Glutamatergic neuron (in vitro differentiated cells): ENCODE measurements around the gene RASAL2. TPM values are rescaled to one million over a fixed set of nuclear protein-coding genes. Genes with fewer than 3 reads are reported as not detected.

Source experiments
- DNase-seq: peaks from one replicate; pipeline ENCODE4 v3.0.0; 2022
- H3K27ac Mint-ChIP-seq: one replicate; pipeline ENCODE4 v1.8.0; 2020; ENCODE audit warnings: mild to moderate bottlenecking, mixed read lengths, inconsistent platforms; ENCODE audit not compliant: unreplicated experiment
- H3K27me3 Mint-ChIP-seq: one replicate; pipeline ENCODE4 v1.8.0; 2020; ENCODE audit warnings: mild to moderate bottlenecking, moderate library complexity, mixed read lengths, inconsistent platforms; ENCODE audit not compliant: unreplicated experiment
- H3K36me3 Mint-ChIP-seq: one replicate; pipeline ENCODE4 v1.8.0; 2020; ENCODE audit warnings: mild to moderate bottlenecking, mixed read lengths, inconsistent platforms; ENCODE audit not compliant: unreplicated experiment
- H3K4me1 Mint-ChIP-seq: one replicate; pipeline ENCODE4 v1.8.0; 2020; ENCODE audit warnings: mild to moderate bottlenecking, low read depth, mixed read lengths, inconsistent platforms; ENCODE audit not compliant: unreplicated experiment
- H3K4me3 Mint-ChIP-seq: one replicate; pipeline ENCODE4 v1.8.0; 2020; ENCODE audit warnings: mild to moderate bottlenecking, mixed read lengths, inconsistent platforms; ENCODE audit not compliant: unreplicated experiment
- H3K9me3 Mint-ChIP-seq: one replicate; pipeline ENCODE4 v1.8.0; 2020; ENCODE audit warnings: mild to moderate bottlenecking, moderate library complexity, mixed read lengths, inconsistent platforms; ENCODE audit not compliant: unreplicated experiment
- total RNA-seq: library from RNA; stranded (reverse); fragmentation: NEBNext Ultra II Directional; extraction: Animal tissue kit (Norgen Biotek cat#: 25700); gene quantifications from one replicate; pipeline ENCODE4 v1.2.1, GENCODE V29; 2021; ENCODE audit not compliant: unreplicated experiment
- TF ChIP-seq, protein P1 (sequence below): fragments of 200-600 bp; sonication (generic); IDR thresholded peaks from one replicate; pipeline ENCODE4 v1.5.0; 2021; ENCODE audit not compliant: partially characterized antibody, unreplicated experiment

The RASAL2 gene
- total RNA-seq, 1 donor from 2014 or later: 12.4 TPM

DNA sequence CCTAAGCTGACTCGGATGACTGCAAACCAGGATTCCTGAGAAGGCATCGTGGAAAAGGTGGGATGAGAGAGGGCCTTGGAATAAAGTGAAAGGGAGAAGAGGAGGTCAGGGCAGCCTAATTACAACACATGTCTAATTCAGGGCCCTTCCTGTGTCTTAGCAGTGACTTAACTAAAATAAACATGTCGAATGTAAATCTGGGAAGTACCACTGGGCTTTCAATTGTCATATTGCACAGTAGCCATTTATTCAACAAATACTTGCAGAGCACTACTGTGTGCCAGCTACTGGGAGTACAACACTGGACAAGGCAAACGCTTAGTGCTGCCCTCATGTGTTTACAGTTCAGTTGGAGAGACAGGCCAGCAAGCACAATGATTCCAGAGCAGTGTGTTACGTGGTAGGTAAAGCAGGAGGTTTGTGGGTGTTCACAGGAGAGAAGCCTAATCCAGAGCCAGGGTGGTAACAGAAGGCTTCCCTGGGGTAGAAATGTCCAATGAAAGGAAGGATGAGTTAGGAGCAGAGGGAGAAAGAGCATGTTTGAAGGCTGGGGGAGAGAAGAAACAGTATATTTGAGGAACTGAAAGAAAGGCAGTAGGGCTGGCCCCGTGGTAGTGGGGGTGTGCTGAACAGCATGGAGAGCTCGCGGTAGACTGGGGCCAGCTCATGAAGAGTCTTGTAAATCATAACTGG lies 38.0 kb upstream of the RASAL2 start:
- TF ChIP-seq, protein P1, sequence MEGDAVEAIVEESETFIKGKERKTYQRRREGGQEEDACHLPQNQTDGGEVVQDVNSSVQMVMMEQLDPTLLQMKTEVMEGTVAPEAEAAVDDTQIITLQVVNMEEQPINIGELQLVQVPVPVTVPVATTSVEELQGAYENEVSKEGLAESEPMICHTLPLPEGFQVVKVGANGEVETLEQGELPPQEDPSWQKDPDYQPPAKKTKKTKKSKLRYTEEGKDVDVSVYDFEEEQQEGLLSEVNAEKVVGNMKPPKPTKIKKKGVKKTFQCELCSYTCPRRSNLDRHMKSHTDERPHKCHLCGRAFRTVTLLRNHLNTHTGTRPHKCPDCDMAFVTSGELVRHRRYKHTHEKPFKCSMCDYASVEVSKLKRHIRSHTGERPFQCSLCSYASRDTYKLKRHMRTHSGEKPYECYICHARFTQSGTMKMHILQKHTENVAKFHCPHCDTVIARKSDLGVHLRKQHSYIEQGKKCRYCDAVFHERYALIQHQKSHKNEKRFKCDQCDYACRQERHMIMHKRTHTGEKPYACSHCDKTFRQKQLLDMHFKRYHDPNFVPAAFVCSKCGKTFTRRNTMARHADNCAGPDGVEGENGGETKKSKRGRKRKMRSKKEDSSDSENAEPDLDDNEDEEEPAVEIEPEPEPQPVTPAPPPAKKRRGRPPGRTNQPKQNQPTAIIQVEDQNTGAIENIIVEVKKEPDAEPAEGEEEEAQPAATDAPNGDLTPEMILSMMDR: no peak
- H3K27ac Mint-ChIP-seq: no peak overlapping the region
- H3K9me3 Mint-ChIP-seq: no peaks in the 10 kb centered on the region
- no peak for DNase-seq
- H3K36me3 Mint-ChIP-seq: no peaks in the 10 kb centered on the region
- H3K4me3 Mint-ChIP-seq: no peak overlapping the region
- peaks cover 6% of the 10 kb centered on the region for H3K4me1 Mint-ChIP-seq
- H3K27me3 Mint-ChIP-seq: no peaks in the 10 kb centered on the region

DNA sequence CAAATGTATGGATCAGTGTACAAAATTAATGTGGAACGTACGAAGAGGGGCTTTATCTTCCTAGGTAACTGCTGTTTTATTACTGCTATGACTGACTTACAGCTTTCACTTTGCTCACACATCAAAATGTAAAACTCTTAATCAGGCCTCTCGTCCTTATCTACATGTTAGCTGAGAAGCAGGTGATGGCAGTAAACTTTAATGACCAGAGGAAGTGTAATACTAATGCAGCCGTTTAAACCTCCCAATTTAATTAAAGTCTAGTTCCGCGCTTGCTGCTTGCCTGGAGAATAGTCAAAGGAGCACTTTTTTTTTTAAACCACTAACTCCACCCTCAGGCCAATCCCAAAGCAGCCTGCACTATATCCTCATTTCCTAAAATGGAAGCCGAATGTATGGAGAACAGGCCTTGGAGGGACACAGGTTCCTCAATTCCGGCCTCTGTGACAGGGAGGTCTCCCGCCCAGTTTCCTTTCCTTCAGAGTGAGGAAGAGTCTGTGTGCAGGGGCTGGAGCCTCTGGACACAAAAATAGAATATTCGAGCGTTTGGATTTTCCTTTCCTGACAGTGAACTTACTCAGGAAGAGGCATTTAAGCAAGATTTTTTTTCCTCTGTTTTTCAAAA lies 36.7 kb upstream of the RASAL2 start:
- Mint-ChIP-seq H3K27ac (no peak overlapping the region), H3K27me3 (no peaks in the 10 kb centered on the region), H3K4me1 (peaks cover 10% of the 10 kb centered on the region), H3K9me3 (no peaks in the 10 kb centered on the region), H3K36me3 (no peaks in the 10 kb centered on the region), H3K4me3 (no peak overlapping the region)
- TF ChIP-seq, protein P1: no peak
- DNase-seq: no peak

DNA sequence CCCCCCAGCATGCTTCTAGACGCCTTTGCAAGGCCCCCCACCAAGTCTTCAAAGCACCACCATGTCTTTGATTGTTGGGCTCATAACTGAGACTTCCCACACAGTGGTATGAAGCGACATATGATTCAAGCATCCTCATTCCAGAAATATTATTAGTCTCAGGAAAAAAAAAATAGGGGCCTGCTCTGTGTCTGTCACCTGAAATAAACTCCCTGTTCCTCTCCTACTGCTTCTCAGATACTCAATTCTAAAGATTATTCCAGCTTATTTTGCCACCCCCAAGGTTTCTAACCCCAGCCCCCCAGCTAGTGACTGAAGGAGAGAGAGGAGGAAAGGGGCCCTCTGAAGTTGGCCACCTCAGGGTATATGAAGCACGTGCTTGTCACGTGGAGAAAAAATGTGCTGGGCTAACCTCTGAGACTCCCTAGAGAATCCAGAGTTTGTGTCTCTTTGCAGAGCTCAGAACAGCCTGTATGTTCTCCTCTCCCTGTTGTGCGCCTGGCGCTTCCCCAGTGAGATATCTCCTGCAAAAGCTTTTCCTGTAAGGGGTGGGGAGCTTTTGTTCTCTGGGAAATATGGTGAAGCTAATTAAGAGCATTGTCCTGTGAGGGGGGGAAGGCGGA lies 35.9 kb upstream of the RASAL2 start:
- no peaks in the 10 kb centered on the region for H3K9me3 Mint-ChIP-seq
- DNase-seq: no peak
- H3K4me1 Mint-ChIP-seq: peaks cover 10% of the 10 kb centered on the region
- no peak overlapping the region for H3K4me3 Mint-ChIP-seq
- TF ChIP-seq, protein P1: no peak
- H3K27me3 Mint-ChIP-seq: no peaks in the 10 kb centered on the region
- no peaks in the 10 kb centered on the region for H3K36me3 Mint-ChIP-seq
- no peak overlapping the region for H3K27ac Mint-ChIP-seq

DNA sequence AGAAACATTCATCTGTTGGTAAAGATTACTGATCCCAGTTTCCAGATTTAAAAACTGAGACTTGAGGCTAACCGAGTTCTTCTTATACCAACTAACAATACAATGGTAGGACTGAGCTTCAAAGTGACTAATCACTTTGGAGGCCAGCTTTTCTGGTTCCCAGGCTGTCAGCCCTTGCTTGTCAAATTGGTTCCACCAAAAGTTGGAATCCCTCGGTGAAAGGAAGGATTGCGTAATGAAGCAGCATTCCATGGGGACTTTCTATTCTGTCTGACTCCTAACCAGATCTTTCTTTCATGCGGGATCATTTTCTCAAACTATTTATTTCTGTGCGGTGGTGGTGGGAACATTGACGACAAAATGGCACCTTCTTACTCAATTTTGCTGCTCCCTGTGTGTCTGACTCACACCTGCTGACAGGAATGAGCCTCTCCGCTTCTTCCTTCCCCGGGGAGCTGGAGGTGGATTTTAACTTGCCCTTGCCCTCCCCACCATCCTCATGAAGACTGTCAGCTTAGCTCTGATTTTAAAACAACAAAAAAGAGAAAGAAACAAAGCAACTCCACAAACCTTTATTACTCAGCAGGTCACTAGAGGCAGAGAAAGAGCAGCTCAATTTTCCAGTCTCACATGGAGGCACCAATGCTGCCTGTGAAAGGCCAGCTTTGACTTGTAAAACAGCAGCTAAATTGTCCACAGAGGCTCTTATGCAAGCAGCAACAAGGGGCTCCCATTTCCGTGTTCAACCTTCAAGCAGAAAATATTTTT lies 32.9 kb upstream of the RASAL2 start:
- TF ChIP-seq, protein P1: no peak
- no peaks in the 10 kb centered on the region for H3K9me3 Mint-ChIP-seq
- H3K4me3 Mint-ChIP-seq: no peak overlapping the region
- H3K27ac Mint-ChIP-seq: no peak overlapping the region
- peaks cover 10% of the 10 kb centered on the region for H3K4me1 Mint-ChIP-seq
- no peak for DNase-seq
- H3K27me3 Mint-ChIP-seq: no peaks in the 10 kb centered on the region
- no peaks in the 10 kb centered on the region for H3K36me3 Mint-ChIP-seq
